Stomach smooth muscle (tissue), 2 donors: ENCODE data around the gene ACTR3C.

ENCODE experiments used
- H3K27ac ChIP-seq: one replicate; pipeline ENCODE4 v1.7.0; 2013; ENCODE audit warnings: mild to moderate bottlenecking, low read length, inconsistent platforms
- H3K27me3 ChIP-seq, 2 donors: one replicate each; pipeline ENCODE4 v1.7.0; 2013; ENCODE audit warnings: low read length in 2 of 2; ENCODE audit not compliant: insufficient read depth in 2 of 2, control insufficient read depth in 1 of 2
- H3K36me3 ChIP-seq, 2 donors: one replicate each; pipeline ENCODE4 v1.7.0; 2013; ENCODE audit warnings: low read length in 2 of 2; ENCODE audit not compliant: control insufficient read depth in 2 of 2, insufficient read depth in 2 of 2
- H3K4me1 ChIP-seq: one replicate; pipeline ENCODE4 v1.7.0; 2013; ENCODE audit warnings: low read length; ENCODE audit not compliant: control insufficient read depth, insufficient read depth
- H3K4me3 ChIP-seq, 2 donors: one replicate each; pipeline ENCODE4 v1.7.0; 2013; ENCODE audit warnings: low read length in 2 of 2
- H3K9ac ChIP-seq, 2 donors: one replicate each; pipeline ENCODE4 v1.7.0; 2013; ENCODE audit warnings: low read length in 2 of 2, mild to moderate bottlenecking in 1 of 2
- H3K9me3 ChIP-seq, 2 donors: one replicate each; pipeline ENCODE4 v1.7.0; 2013; ENCODE audit warnings: low read length in 2 of 2; ENCODE audit not compliant: control insufficient read depth in 2 of 2
- donor health status: healthy.
- donor health status: Pancreatic carcinoma.

Gene ACTR3C

DNA sequence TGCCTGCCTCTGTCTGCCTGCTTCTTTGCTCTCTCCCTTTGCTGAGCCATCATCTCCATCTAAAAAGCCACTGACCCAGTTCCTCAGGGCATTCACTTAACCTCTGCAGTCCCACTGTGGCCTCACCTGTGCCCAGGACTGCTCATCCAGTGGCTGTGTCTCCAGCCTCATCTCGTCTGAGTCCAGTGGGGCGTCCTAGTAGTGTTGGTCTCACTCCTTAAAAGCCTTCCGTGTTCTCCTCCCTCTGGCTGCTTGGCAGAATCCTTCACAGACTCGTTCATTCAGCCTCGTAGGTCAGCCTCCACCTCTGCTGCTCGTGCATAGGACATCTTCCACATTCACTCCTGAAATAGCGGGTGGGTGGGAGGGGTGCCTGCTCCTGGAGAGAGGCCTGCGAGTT, 10.8 kb upstream of the ACTR3C start:
- Histone ChIP-seq H3K27ac (peak overlapping the region; percentile 81), H3K27me3 (no peaks in the 10 kb centered on the region), H3K9me3 (no peaks in the 10 kb centered on the region), H3K36me3 (peaks cover 6 to 7% of the 10 kb centered on the region in 2 donors), H3K4me3 (no peak overlapping the region), H3K4me1 (peaks cover 51% of the 10 kb centered on the region), H3K9ac (no peak overlapping the region)

DNA sequence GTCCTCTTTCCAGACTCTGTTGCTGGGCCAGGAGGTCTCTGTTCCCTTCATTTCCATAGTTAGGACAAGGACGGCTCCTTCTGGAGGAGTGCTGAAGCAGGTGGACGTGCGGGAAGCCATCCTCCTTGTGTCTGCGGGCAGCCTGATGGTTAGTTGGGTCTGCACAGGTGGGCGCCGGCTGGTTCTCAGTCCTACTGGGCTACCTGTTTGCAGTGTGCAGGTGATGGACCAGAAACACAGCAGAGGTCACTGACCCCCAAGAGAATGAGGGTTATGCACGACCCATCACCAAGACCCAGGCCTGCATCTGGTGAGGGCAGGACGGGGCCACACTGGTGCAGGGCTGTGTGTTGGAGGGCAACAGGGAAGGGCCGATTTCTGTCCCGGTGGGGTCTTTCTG, 10.3 kb upstream of the ACTR3C start:
- Histone ChIP-seq H3K27me3 (no peaks in the 10 kb centered on the region), H3K4me3 (no peak overlapping the region), H3K4me1 (peaks cover 46% of the 10 kb centered on the region), H3K27ac (peak overlapping the region; percentile 18), H3K36me3 (peaks cover 7% of the 10 kb centered on the region in 2 donors), H3K9me3 (no peaks in the 10 kb centered on the region), H3K9ac (no peak overlapping the region)

DNA sequence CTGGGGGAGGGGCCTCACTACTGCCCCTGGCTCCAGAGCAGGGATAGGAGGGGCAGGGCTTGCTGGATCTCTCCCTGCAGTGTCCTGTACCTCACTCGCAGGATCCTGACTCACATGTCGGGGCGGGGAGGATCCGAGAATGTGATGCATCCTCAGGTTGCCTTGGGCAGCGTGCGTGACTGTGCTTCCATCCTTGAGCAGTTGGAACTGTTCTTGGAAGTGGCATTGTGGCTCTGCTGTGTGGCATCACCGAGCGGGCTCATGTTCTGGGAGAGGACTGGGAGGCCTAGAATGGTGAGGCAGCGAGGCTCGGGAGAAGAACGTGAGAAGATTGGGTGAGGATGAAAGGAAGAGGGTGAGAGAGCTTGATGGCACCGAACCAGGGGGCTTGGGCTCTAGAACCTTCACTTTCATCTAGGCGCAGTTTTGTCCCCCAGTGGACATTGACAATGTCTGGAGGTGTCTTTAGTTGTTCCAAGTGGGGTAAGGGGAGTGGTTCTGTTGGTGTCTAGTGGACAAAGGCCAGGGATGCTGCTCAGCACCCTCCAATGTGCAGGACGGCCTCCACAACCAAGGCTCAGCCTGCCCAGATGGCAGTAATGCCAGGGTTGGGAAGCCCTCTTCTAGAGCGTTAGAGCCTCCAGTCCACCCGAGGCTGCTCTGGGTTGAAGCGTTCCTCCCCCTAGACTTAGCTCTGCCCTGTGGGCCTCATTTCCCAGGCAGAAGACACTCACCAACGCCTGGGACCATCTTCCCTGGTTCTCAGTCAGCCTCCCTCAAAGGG, 9.7 kb upstream of the ACTR3C start:
- Histone ChIP-seq H3K27ac (peak overlapping the region; percentile 18), H3K36me3 (peaks cover 8 to 12% of the 10 kb centered on the region in 2 donors), H3K4me1 (peaks cover 40% of the 10 kb centered on the region)

DNA sequence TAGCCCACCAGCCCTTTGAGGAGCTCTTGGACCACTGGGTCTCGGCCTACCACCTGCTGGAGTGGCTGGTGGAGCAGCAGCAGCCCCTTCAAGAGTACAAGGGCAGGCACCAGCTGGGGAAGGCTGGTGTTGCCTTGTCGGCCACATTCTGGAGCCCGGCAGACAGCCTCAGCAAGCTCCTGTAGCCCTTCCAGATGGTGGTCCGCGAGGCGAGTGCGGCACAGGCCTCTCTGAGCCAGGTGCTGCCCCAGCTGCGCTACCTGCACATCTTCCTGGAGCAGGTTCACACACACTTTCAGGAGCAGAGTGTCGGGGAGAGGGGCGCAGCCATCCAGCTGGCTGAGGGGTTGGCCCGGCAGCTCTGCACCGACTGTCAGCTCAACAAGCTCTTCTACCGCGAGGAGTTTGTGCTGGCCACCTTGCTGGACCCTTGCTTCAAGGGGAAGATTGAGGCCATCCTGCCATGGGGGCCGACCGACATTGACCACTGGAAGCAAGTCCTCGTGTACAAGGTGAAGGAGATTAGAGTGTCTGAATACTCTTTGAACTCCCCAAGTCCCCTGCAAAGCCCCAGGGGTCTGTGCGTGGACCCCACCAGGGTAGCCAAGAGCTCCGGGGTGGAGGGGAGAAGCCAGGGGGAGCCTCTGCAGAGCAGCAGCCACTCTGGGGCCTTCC, 7.0 kb upstream of the ACTR3C start:
- Histone ChIP-seq H3K4me1 (peaks cover 15% of the 10 kb centered on the region), H3K27ac (no peak overlapping the region), H3K9me3 (no peaks in the 10 kb centered on the region), H3K4me3 (no peak overlapping the region), H3K27me3 (no peaks in the 10 kb centered on the region), H3K9ac (no peak overlapping the region), H3K36me3 (peaks cover 5 to 17% of the 10 kb centered on the region in 2 donors)

More for the DNA sequence above, 9.7 kb upstream of the ACTR3C start:
- Histone ChIP-seq H3K9ac (no peak overlapping the region), H3K9me3 (no peaks in the 10 kb centered on the region), H3K27me3 (no peaks in the 10 kb centered on the region), H3K4me3 (no peak overlapping the region)

DNA sequence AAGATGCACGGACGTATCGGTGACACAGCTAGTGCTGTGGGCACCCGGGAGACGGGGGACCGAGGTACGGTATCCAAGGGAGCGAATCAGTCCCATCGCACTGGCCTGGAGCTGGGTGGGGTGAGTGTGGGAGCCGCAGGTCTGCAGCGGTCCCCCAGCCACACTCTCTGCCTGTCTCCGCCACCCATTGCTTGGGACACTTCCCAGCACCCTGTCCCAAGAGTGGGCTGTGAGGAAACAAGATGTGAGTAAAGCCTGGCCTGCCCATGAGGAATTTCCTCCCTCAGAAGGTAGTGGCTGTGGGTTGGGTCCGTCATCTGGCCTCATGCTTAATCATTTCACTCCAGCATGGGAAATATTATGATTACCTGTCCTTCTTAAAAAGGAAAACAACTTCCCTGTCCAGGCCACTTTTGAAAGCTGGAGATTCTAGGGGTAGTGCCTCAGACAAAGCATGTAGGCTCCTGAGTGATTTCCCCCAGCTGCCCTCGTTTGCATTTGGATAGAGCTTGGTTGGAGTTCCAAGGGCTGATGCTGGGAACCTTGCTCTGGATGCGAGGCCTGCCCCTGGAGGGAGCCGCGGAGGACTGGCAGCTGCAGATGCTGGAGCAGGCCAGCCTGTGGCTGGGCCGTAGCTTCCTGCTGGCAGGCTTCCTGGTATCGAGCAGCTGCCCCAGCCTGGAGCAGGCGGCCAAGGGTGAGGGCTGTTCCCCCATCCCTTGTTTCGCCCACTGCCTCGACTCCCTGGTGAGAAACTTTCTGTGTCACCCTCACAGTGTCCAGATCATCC, 6.2 kb upstream of the ACTR3C start:
- Histone ChIP-seq H3K36me3 (peaks cover 5 to 17% of the 10 kb centered on the region in 2 donors), H3K9me3 (no peaks in the 10 kb centered on the region), H3K4me3 (no peak overlapping the region), H3K9ac (no peak overlapping the region), H3K27ac (no peak overlapping the region), H3K4me1 (peaks cover 8% of the 10 kb centered on the region), H3K27me3 (no peaks in the 10 kb centered on the region)

DNA sequence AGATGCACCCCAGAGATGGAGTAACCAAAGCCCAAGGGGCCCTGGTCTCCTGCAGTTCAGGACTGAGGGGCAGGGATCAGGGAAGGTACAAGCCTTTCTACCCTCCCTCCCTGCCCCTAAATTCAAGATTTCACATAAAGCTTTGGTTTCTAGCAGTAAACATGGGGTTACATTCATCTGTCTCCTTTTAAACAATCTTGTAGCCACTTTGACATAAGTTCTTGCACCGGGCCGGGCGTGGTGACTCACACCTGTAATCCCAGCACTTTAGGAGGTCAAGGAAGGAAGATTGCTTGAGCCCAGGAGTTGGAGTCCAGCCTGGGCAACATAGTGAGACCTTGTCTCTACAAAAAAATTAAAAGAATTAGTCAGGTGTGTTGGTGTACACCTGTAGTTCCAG, 4.0 kb upstream of the ACTR3C start:
- no peak overlapping the region for H3K4me3 ChIP-seq
- H3K9ac ChIP-seq = no peak overlapping the region
- no peak overlapping the region for H3K27ac ChIP-seq
- peaks cover 5 to 17% of the 10 kb centered on the region in 2 donors for H3K36me3 ChIP-seq
- H3K27me3 ChIP-seq = no peaks in the 10 kb centered on the region
- H3K4me1 ChIP-seq = peaks cover 25% of the 10 kb centered on the region
- H3K9me3 ChIP-seq = no peaks in the 10 kb centered on the region

DNA sequence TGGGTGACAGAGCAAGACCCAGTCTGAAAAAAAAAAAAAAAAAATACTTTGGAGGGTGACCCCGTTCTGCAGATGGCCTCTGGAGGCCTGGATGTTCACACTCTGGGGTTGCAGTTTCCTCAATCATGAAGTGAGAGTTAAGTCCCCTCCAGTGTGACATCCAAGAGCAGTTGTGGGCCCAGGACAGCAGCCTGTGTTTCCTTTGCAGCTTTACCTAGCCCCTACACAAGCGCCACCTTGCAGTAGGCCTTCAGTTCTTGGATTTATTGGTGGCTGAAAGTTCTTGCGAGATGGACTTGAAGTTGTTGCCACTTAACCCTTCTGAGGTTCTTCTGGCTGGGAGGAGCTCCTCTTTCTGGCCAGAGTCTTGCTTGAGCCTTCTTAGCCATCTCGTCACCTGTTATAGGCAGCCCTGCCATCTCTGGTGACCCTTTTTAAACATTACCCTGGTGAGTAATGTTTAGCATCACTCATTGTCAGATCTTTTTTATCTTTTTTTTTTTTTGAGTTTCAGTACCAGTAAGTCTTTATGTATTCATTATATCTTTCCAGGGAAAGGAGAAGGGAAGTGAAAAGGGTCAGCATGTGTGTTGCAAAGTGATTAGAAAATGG, 3.4 kb upstream of the ACTR3C start:
- Histone ChIP-seq H3K27me3 (no peaks in the 10 kb centered on the region), H3K4me1 (peaks cover 27% of the 10 kb centered on the region), H3K27ac (no peak overlapping the region), H3K4me3 (no peak overlapping the region), H3K9me3 (no peaks in the 10 kb centered on the region), H3K9ac (no peak overlapping the region), H3K36me3 (peaks cover 5 to 17% of the 10 kb centered on the region in 2 donors)

DNA sequence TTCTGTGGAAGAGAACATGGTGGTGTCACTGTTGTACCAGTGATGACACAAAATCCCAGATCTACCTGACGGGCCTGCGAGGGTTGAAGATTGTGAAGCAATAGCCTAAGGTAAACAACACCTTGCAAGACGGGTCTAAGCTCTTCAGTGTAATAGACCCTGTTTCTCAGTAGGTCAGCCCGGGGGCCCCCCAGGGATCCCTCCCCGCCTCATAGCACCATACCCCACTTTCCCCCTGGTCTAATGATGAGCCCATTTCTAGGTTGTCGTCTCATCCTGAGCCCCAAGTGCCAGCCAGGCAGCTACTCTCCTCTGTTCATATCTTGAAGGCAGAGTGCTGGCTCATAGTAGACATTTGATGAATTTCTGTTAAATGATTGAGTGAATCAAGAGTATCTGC, 2.6 kb upstream of the ACTR3C start:
- no peak overlapping the region for H3K27ac ChIP-seq

DNA sequence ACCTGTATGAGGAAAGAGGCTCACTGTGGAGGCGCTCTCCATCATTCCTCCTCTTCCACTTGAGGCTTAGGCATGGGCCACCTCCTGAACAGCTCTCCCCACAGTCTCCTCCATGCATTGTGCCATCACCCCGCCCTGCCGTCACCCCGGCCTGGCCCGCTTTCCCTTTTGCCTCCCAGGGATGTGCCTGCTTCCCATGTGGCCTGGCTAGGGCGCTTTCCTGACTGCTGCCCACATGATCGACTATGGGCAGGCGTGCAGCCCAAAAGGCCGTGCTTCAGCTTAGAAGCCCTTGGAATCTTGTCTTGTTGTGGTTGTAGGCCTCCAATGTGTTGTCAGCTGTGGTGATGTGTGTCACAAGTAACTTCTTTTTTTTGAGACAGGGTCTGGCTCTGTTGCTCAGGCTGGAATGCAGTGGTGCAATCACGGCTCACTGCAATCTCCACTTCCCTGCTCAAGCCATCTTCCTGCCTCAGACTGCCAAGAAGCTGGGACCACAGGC, 1.8 kb upstream of the ACTR3C start:
- Histone ChIP-seq H3K27ac (no peak overlapping the region), H3K4me3 (no peak overlapping the region), H3K4me1 (peaks cover 27% of the 10 kb centered on the region), H3K9ac (no peak overlapping the region), H3K9me3 (no peaks in the 10 kb centered on the region), H3K27me3 (no peaks in the 10 kb centered on the region), H3K36me3 (peaks cover 5 to 17% of the 10 kb centered on the region in 2 donors)

More for the DNA sequence above, 2.6 kb upstream of the ACTR3C start:
- peaks cover 5 to 17% of the 10 kb centered on the region in 2 donors for H3K36me3 ChIP-seq
- H3K9me3 ChIP-seq = no peaks in the 10 kb centered on the region
- no peak overlapping the region for H3K4me3 ChIP-seq
- peaks cover 27% of the 10 kb centered on the region for H3K4me1 ChIP-seq
- no peaks in the 10 kb centered on the region for H3K27me3 ChIP-seq
- H3K9ac ChIP-seq = no peak overlapping the region

DNA sequence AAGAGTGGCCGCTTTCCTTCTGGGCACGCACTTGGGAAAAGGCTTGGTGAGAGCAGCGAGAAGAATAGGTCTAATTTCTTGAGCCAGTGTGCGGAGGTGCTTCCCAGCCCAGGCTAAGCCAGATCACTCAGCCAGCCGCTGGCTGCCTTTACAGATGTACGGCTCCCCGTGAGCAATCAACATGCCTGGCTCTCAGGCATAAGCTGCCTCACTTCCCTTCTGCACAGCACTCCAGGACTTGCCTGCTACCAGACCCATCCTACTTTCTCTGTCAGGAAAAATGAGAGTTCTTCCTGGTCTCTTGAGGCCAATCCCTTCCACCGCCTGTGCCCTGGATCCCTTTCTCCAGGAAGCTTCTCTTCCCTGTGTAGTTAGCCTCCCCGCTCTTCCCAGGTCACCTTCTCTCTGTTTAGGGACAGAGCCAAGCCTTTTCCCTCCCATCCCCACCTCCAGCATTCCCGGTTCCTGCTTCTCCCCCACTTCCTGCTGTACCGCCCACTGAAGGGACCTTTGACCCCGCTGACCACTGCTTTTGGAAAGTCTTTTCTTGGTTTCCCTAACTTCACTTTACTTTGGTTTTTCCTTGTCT, 1.1 kb upstream of the ACTR3C start:
- Histone ChIP-seq H3K27me3 (no peaks in the 10 kb centered on the region), H3K36me3 (peaks cover 5 to 17% of the 10 kb centered on the region in 2 donors), H3K4me1 (peaks cover 23% of the 10 kb centered on the region), H3K9ac (peak overlapping the region in 1 of 2 donors; percentile 80), H3K27ac (no peak overlapping the region), H3K9me3 (no peaks in the 10 kb centered on the region), H3K4me3 (peak overlapping the region in 1 of 2 donors; percentile 85)
